HepG2 (cell line): Measurements from ENCODE around the gene TAC3. TPM values are rescaled to one million over a fixed set of nuclear protein-coding genes. Genes with fewer than 3 reads are reported as not detected.
"Not testable (repeated sequence)": the region's sequence is repeated elsewhere in the genome, so short reads cannot be mapped to it uniquely, and the experiment has no call there.

Experiments
- ATAC-seq: fragments of 200-7000 bp; cut with Tn5 transposase; 3 replicates; pipeline ENCODE4 v1.9.1; 2020; ENCODE audit warnings: mild to moderate bottlenecking, moderate library complexity
- BruUV-seq: library from RNA; stranded (reverse); fragments of 400-500 nt; replicated peaks from 2 replicates; lab custom pipeline; 2021; lab: Mats Ljungman, UMichigan
- CTCF ChIA-PET: fragments of 300-600 bp; formaldehyde crosslinking; extraction: SDS; loops from one replicate; lab custom pipeline; 2021; ENCODE audit warnings: low total read pairs, inconsistent platforms, low intra/inter-chr PET ratio; lab: Yijun Ruan, JAX
- POLR2A ChIA-PET: fragments of 350-600 bp; sonication (Branson Sonifier 250); formaldehyde crosslinking; loops from one replicate; lab custom pipeline; 2020; ENCODE audit warnings: antibody characterized with exemption, inconsistent platforms; lab: Yijun Ruan, JAX
- DNase-seq: peaks from one replicate; pipeline ENCODE4 v3.0.0-alpha.2; 2015; ENCODE audit warnings: low spot score
- FAIRE-seq: peaks from 3 replicates; lab custom pipeline; 2011; peaks lifted over from hg19 to GRCh38; lab: Jason Lieb, UNC
- H2AFZ ChIP-seq: one replicate; pipeline ENCODE4 v1.6.1; 2011; ENCODE audit warnings: low read length, inconsistent platforms
- H3K27ac ChIP-seq: fragments of 300-600 bp; 3 replicates; pipeline ENCODE4 v1.8.0; 2011; ENCODE audit warnings: mixed run types, mild to moderate bottlenecking, mixed read lengths, low read length, inconsistent platforms; ENCODE audit not compliant: insufficient read depth; ENCODE audit errors: extremely low read length
- H3K27me3 ChIP-seq, 2 experiments: fragments of 200-600 bp in 1 of 2; 2 replicates in 1 of 2; 3 replicates in 1 of 2; pipeline versions ENCODE4 v1.6.0 to v1.8.0; 2011; ENCODE audit warnings: low read length in 2 of 2, mild to moderate bottlenecking in 2 of 2, moderate library complexity in 2 of 2, inconsistent platforms in 1 of 2; ENCODE audit not compliant: insufficient read depth in 2 of 2, control insufficient read depth in 1 of 2
- H3K36me3 ChIP-seq, 2 experiments: fragments of 200-600 bp in 1 of 2; replicated peaks in 1 of 2; 2 replicates in 1 of 2; 3 replicates in 1 of 2; pipeline versions ENCODE4 v1.5.1 to v1.8.0; 2011; ENCODE audit warnings: low read length in 2 of 2, inconsistent platforms in 1 of 2; ENCODE audit not compliant: insufficient read depth in 2 of 2, control insufficient read depth in 1 of 2
- H3K4me1 ChIP-seq: 2 replicates; pipeline ENCODE4 v1.5.1; 2012; ENCODE audit warnings: low read length, inconsistent platforms; ENCODE audit not compliant: insufficient read depth
- H3K4me2 ChIP-seq: 2 replicates; pipeline ENCODE4 v1.6.0; 2011; ENCODE audit warnings: low read depth, low read length, inconsistent platforms
- H3K4me3 ChIP-seq, 3 experiments: fragments of 200-600 bp in 1 of 3; sonication (generic), shearing (Covaris generic) in 1 of 3; replicated peaks in 1 of 3; 2 replicates each; pipeline ENCODE4 v1.5.1; 2011 to 2016; ENCODE audit warnings: low read length in 3 of 3, inconsistent platforms in 2 of 3, low read depth in 2 of 3, mild to moderate bottlenecking in 2 of 3, control low read depth in 1 of 3, mixed read lengths in 1 of 3; ENCODE audit not compliant: insufficient read depth in 1 of 3
- H3K79me2 ChIP-seq: one replicate; pipeline ENCODE4 v1.6.1; 2011; ENCODE audit warnings: low read length, inconsistent platforms; ENCODE audit not compliant: insufficient read depth
- H3K9ac ChIP-seq: 2 replicates; pipeline ENCODE4 v1.6.0; 2011; ENCODE audit warnings: mild to moderate bottlenecking, low read depth, low read length, inconsistent platforms; ENCODE audit not compliant: insufficient read depth
- H3K9me3 ChIP-seq: 2 replicates; pipeline ENCODE4 v1.5.1; 2012; ENCODE audit warnings: mild to moderate bottlenecking, low read length
- H4K20me1 ChIP-seq: 2 replicates; pipeline ENCODE4 v1.6.0; 2011; ENCODE audit warnings: inconsistent platforms, mild to moderate bottlenecking, low read length, moderate library complexity; ENCODE audit not compliant: insufficient read depth
- BORCS8-MEF2B ChIP-seq: sonication (generic); formaldehyde crosslinking; IDR thresholded peaks from 2 replicates; pipeline ENCODE4 v1.8.0; 2022; ENCODE audit warnings: mild to moderate bottlenecking, missing genetic modification reagents
- JUND ChIP-seq: sonication (generic); formaldehyde crosslinking; IDR thresholded peaks from 2 replicates; pipeline ENCODE4 v1.8.0; 2022; ENCODE audit warnings: mild to moderate bottlenecking, missing genetic modification reagents
- MAF1 ChIP-seq: sonication (generic); formaldehyde crosslinking; IDR thresholded peaks from 2 replicates; pipeline ENCODE4 v1.5.0; 2020; ENCODE audit warnings: missing genetic modification reagents, borderline replicate concordance
- REL ChIP-seq: sonication (generic); formaldehyde crosslinking; conservative IDR thresholded peaks from 2 replicates; pipeline ENCODE4 v1.8.0; 2022; ENCODE audit warnings: mild to moderate bottlenecking, missing genetic modification reagents, moderate library complexity
- ZNF335 ChIP-seq: sonication (generic); formaldehyde crosslinking; IDR thresholded peaks from 2 replicates; pipeline ENCODE4 v1.4.0; 2020; ENCODE audit warnings: missing genetic modification reagents
- ZNF354B ChIP-seq: sonication (generic); formaldehyde crosslinking; IDR thresholded peaks from 2 replicates; pipeline ENCODE4 v1.8.0; 2022; ENCODE audit warnings: mild to moderate bottlenecking, missing genetic modification reagents
- WGBS: methylation state at CpG from one replicate; pipeline ENCODE4 v1.1.6; 2017; ENCODE audit warnings: low lambda C conversion rate; 5-methylcytosine and 5-hydroxymethylcytosine counted together
- in situ Hi-C: cut with HindIII; loops from 2 replicates; pipeline ENCODE4 v1.10.0; 2017; ENCODE audit warnings: low pct_unique_long_range_greater_than_20kb; ENCODE audit not compliant: extremely low pct_ligation_motif_present
- intact Hi-C: fragments of 100-400 bp; cut with micrococcal nuclease; formaldehyde crosslinking; loops from one replicate; pipeline ENCODE4 v1.10.0; 2022; ENCODE audit not compliant: unreplicated experiment
- polyA plus RNA-seq, 8 experiments: library from polyadenylated mRNA; depleted of rRNA in 3 of 8; stranded (reverse) in 7 of 8; unstranded in 1 of 8; fragments of >200 nt; fragmentation: Illumina TruSeq in 4 of 8; extraction: Trizol in 4 of 8; gene quantifications; 2 replicates each; pipeline versions ENCODE4 v1.2.1 to v1.2.3, GENCODE V29; 2011 to 2016; ENCODE audit warnings: low read depth in 4 of 8, missing spikeins in 1 of 8, mixed read lengths in 1 of 8; ENCODE audit not compliant: insufficient read depth in 1 of 8
- total RNA-seq, 5 experiments: library from RNA; depleted of rRNA; stranded (reverse); fragments of >200 nt; fragmentation: Illumina TruSeq; extraction: Trizol; gene quantifications; 2 replicates each; pipeline ENCODE4 v1.2.3, GENCODE V29; 2016; ENCODE audit warnings: low read depth in 1 of 5
- TF ChIP-seq, protein P1 (sequence below): sonication (generic); formaldehyde crosslinking; IDR thresholded peaks from 2 replicates; pipeline ENCODE4 v1.4.0; 2020; ENCODE audit warnings: missing genetic modification reagents
- TF ChIP-seq, protein P2 (sequence below): sonication (generic); formaldehyde crosslinking; IDR thresholded peaks from 2 replicates; pipeline ENCODE4 v1.8.0; 2022; ENCODE audit warnings: missing genetic modification reagents, mild to moderate bottlenecking, inconsistent platforms, borderline replicate concordance
- TF ChIP-seq, protein P3 (sequence below): sonication (generic); formaldehyde crosslinking; IDR thresholded peaks from 2 replicates; pipeline ENCODE4 v1.4.0; 2020; ENCODE audit warnings: missing genetic modification reagents, borderline replicate concordance

The TAC3 gene
- total and polyA plus RNA-seq, 2 of the 13 experiments (the other 11 are each of a cell fraction or from before 2014, with no cell fraction given), result 0.13 to 0.15 TPM

DNA sequence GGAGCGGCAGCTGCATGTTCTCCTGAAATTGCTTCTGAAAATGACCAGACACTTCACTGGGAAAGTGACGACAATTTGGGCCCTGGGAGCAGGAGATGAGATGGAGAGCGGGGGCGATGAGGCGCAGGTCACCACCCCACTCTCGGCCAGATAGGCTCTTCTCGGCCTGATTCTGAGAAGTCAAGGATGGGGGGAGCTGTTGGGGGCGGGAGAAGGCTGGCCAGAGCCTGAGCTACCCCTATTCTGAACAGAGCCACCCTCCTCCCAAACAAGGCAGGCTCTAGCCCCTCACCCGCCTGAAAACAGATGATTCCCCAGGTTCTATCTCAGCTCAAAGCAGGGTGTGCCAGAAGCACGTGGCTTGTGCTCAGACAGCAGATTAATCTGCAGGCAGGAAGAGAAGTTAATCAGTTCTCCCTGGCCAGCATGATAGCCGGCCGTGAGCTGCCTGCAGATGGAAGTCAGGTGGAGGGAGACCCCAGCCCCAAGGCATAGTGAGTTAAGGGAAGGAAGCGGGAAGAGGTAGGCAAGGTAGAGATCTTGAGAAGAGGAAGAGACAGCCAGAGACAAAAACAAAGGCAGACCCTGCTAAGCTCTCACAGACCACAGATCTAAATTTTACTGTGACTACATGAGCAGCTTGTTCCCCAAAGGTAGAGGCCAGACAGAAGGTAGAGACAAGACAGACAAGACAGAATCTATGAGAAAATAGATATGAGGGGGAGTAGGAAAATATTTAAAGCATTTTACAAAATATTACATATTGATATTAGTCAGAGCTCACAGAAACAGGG, 10.9 kb upstream of the TAC3 start (continued):
- TF ChIP-seq, protein P1, sequence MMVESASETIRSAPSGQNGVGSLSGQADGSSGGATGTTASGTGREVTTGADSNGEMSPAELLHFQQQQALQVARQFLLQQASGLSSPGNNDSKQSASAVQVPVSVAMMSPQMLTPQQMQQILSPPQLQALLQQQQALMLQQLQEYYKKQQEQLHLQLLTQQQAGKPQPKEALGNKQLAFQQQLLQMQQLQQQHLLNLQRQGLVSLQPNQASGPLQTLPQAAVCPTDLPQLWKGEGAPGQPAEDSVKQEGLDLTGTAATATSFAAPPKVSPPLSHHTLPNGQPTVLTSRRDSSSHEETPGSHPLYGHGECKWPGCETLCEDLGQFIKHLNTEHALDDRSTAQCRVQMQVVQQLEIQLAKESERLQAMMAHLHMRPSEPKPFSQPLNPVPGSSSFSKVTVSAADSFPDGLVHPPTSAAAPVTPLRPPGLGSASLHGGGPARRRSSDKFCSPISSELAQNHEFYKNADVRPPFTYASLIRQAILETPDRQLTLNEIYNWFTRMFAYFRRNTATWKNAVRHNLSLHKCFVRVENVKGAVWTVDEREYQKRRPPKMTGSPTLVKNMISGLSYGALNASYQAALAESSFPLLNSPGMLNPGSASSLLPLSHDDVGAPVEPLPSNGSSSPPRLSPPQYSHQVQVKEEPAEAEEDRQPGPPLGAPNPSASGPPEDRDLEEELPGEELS (CRISPR knock-in tag), result no peak

DNA sequence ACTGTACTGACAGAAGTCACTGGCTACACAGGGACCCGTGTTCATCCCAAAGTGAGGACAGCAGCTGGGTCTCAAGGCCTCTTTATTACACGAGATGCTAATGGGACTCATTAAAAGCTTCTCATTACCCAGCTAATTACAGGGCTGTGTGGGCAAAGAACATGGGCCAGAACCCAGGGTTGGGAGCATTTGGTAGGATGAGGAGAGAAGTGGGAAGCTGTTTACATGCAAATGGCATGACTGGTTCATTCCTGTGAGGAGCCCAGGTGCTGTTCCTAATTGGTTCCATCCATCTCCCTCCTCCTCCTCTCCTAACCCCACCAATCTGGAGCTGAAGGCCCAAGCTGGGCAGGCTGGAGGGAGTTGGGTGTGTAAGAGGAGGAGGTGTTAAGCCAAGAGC, 8.9 kb upstream of the TAC3 start:
- FAIRE-seq, result no peak

DNA sequence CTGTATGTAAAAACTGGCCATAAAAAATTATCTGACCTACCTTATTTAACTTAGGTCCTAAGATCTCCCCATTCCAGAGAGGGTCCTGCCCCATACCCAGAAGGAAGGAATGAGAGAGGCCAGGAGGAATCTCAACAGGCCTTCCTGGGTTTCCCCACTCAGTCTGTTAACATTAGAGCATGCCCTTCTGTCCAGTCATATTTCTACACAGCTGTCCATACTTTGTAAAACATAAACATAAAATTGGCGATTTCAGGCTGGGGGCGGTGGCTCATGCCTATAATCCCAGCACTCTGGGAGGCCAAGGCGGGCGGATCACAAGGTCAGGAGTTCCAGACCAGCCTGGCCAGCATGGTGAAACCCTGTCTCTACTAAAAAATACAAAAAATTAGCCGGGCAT, 6.0 kb upstream of the TAC3 start:
- H3K36me3 ChIP-seq, H3K27ac ChIP-seq, ATAC-seq, H3K4me2 ChIP-seq, DNase-seq, H2AFZ ChIP-seq, H3K4me3 ChIP-seq, BruUV-seq, H3K27me3 ChIP-seq, in situ Hi-C loops, FAIRE-seq, H3K79me2 ChIP-seq, intact Hi-C loops, H3K9me3 ChIP-seq, H4K20me1 ChIP-seq, CTCF ChIA-PET, H3K9ac ChIP-seq, POLR2A ChIA-PET: not testable (repeated sequence)
- WGBS, result 66% methylated on average over 3 of the region's 5 CpGs
- peaks cover 21% of the 10 kb centered on the region for H3K4me1 ChIP-seq

More for the DNA sequence above, 8.9 kb upstream of the TAC3 start:
- no peaks in the 10 kb centered on the region for H3K36me3 ChIP-seq
- H3K4me2 ChIP-seq, result no peak overlapping the region
- no TSS peak for BruUV-seq
- no peak overlapping the region for H2AFZ ChIP-seq
- no peaks in the 10 kb centered on the region for H3K9me3 ChIP-seq
- H3K79me2 ChIP-seq, result no peaks in the 10 kb centered on the region
- in situ Hi-C loops, result no loop called here
- no peak overlapping the region for H3K27ac ChIP-seq
- H3K27me3 ChIP-seq, result no peaks in the 10 kb centered on the region; a peak in 1 of 5 replicates
- no peaks in the 10 kb centered on the region for H3K4me1 ChIP-seq
- H3K4me3 ChIP-seq, result no peak overlapping the region
- CTCF ChIA-PET, result no interaction called here
- TF ChIP-seq REL (CRISPR knock-in tag) (no peak), MAF1 (no peak), ZNF335 (CRISPR knock-in tag) (no peak), JUND (CRISPR knock-in tag) (no peak), BORCS8-MEF2B (CRISPR knock-in tag) (no peak), ZNF354B (no peak)
- TF ChIP-seq, protein P2, sequence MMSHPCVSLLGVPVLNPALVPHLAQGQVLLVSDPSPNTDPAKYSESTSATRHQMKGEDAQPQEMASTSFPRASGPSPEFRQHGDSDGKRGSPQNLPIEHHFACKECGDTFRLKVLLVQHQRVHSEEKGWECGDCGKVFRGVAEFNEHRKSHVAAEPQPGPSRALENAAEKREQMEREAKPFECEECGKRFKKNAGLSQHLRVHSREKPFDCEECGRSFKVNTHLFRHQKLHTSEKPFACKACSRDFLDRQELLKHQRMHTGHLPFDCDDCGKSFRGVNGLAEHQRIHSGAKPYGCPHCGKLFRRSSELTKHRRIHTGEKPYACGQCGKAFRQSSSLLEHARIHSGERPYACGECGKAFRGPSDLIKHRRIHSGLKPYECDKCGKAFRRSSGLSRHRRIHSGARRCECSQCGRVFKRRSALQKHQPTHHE (CRISPR knock-in tag), result no peak
- TF ChIP-seq, protein P3, sequence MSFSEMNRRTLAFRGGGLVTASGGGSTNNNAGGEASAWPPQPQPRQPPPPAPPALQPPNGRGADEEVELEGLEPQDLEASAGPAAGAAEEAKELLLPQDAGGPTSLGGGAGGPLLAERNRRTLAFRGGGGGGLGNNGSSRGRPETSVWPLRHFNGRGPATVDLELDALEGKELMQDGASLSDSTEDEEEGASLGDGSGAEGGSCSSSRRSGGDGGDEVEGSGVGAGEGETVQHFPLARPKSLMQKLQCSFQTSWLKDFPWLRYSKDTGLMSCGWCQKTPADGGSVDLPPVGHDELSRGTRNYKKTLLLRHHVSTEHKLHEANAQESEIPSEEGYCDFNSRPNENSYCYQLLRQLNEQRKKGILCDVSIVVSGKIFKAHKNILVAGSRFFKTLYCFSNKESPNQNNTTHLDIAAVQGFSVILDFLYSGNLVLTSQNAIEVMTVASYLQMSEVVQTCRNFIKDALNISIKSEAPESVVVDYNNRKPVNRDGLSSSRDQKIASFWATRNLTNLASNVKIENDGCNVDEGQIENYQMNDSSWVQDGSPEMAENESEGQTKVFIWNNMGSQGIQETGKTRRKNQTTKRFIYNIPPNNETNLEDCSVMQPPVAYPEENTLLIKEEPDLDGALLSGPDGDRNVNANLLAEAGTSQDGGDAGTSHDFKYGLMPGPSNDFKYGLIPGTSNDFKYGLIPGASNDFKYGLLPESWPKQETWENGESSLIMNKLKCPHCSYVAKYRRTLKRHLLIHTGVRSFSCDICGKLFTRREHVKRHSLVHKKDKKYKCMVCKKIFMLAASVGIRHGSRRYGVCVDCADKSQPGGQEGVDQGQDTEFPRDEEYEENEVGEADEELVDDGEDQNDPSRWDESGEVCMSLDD, result no peak
- no CpG with 5 or more reads among the region's 2 CpGs for WGBS
- POLR2A ChIA-PET, result interaction anchor here (0.7 kb wide), 1 partner anchor 9 kb away, joined by 3 read pairs; the partner anchor contains the start of gene TAC3
- DNase-seq, result no peak
- no peaks in the 10 kb centered on the region for H4K20me1 ChIP-seq
- intact Hi-C loops, result no loop called here
- H3K9ac ChIP-seq, result no peak overlapping the region
- ATAC-seq, result no peak
